HFFc6 (cell line): ENCODE results near the gene TMCO5A. TPM values are rescaled to one million over a fixed set of nuclear protein-coding genes. Genes with fewer than 3 reads are reported as not detected.

Experiments used
- DNase-seq: peaks from one replicate; pipeline ENCODE4 v3.0.0-alpha.2; 2018
- H3K27ac Mint-ChIP-seq: 2 replicates; pipeline ENCODE4 v1.8.0; 2020; ENCODE audit warnings: mild to moderate bottlenecking, mixed read lengths
- H3K27me3 Mint-ChIP-seq: 2 replicates; pipeline ENCODE4 v1.8.0; 2021; ENCODE audit warnings: mild to moderate bottlenecking, moderate library complexity, mixed read lengths; ENCODE audit not compliant: insufficient read depth
- H3K36me3 Mint-ChIP-seq: 2 replicates; pipeline ENCODE4 v1.8.0; 2021; ENCODE audit warnings: low read depth, mixed read lengths
- H3K4me1 Mint-ChIP-seq: 2 replicates; pipeline ENCODE4 v1.8.0; 2020; ENCODE audit warnings: low read depth, mixed read lengths
- H3K4me3 Mint-ChIP-seq: 2 replicates; pipeline ENCODE4 v1.8.0; 2020; ENCODE audit warnings: mild to moderate bottlenecking, moderate library complexity, mixed read lengths
- H3K9me3 Mint-ChIP-seq: 2 replicates; pipeline ENCODE4 v1.8.0; 2020; ENCODE audit warnings: mild to moderate bottlenecking, mixed read lengths
- total RNA-seq, 6 experiments: library from RNA; stranded (reverse); fragmentation: NEBNext Ultra II Directional; extraction: Animal tissue kit (Norgen Biotek cat#: 25700); gene quantifications; 2 replicates in 1 of 6; 3 replicates in 5 of 6; pipeline ENCODE4 v1.2.3, GENCODE V29; 2021
- TF ChIP-seq, protein P1 (sequence below): fragments of 200-600 bp; sonication (generic); IDR thresholded peaks from 2 replicates; pipeline ENCODE4 v1.5.0; 2021; ENCODE audit warnings: antibody characterized with exemption, mild to moderate bottlenecking

The TMCO5A gene
- total RNA-seq, 6 experiments from 2014 or later, result not detected

DNA sequence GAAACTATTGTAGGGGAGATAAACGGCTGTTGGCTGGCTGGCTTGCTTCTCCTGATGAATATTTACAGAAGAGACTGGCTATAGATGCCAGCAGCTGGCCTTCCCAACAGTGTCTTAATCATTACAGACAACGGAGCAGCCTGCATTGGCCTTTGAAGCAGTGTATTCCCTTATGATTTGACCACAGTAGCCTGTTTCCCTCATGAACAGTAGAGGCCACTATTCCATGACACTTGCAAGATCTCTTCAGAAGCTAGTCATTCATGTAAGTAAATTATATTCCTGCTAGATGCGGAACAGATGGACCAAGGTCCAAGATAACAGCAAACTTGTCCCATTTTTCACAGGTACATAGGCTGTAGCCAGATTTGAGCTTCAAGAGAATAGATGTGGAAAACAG is 47.3 kb downstream of the TMCO5A start:
- no peak overlapping the region for H3K4me3 Mint-ChIP-seq
- TF ChIP-seq, protein P1, sequence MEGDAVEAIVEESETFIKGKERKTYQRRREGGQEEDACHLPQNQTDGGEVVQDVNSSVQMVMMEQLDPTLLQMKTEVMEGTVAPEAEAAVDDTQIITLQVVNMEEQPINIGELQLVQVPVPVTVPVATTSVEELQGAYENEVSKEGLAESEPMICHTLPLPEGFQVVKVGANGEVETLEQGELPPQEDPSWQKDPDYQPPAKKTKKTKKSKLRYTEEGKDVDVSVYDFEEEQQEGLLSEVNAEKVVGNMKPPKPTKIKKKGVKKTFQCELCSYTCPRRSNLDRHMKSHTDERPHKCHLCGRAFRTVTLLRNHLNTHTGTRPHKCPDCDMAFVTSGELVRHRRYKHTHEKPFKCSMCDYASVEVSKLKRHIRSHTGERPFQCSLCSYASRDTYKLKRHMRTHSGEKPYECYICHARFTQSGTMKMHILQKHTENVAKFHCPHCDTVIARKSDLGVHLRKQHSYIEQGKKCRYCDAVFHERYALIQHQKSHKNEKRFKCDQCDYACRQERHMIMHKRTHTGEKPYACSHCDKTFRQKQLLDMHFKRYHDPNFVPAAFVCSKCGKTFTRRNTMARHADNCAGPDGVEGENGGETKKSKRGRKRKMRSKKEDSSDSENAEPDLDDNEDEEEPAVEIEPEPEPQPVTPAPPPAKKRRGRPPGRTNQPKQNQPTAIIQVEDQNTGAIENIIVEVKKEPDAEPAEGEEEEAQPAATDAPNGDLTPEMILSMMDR, result peak; percentile 56; the same call in 1 of the 2 replicates
- peak; percentile 55 for DNase-seq
- H3K4me1 Mint-ChIP-seq, result no peaks in the 10 kb centered on the region
- no peaks in the 10 kb centered on the region for H3K9me3 Mint-ChIP-seq
- H3K36me3 Mint-ChIP-seq, result no peaks in the 10 kb centered on the region
- no peak overlapping the region for H3K27ac Mint-ChIP-seq
- H3K27me3 Mint-ChIP-seq, result peaks cover 4% of the 10 kb centered on the region; the same call in 1 of the 2 replicates

DNA sequence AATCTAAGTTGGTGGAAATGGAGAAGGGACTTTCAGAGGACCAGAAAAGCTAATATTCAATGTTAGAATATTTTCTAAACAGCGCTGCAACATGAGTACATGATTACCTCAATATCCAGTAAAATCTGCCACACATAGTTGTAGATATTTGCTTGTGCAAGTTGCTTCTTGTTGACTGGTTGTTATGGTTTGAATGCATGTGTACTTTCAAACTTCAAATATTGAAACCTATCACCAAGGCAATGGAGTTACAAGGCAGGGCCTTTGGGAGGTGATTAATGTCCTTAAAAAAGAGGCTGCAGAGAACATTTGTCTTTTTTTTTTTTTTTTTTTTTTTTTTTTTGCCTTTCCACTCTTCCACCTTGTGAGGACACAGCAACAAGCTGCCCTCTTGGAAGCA is 49.9 kb downstream of the TMCO5A start:
- no peak overlapping the region for H3K4me3 Mint-ChIP-seq
- H3K36me3 Mint-ChIP-seq, result peaks cover 9% of the 10 kb centered on the region
- peaks cover 4% of the 10 kb centered on the region for H3K27me3 Mint-ChIP-seq
- DNase-seq, result no peak
- peaks cover 10% of the 10 kb centered on the region for H3K9me3 Mint-ChIP-seq
- TF ChIP-seq, protein P1, result no peak
- H3K4me1 Mint-ChIP-seq, result no peaks in the 10 kb centered on the region
- H3K27ac Mint-ChIP-seq, result no peak overlapping the region

DNA sequence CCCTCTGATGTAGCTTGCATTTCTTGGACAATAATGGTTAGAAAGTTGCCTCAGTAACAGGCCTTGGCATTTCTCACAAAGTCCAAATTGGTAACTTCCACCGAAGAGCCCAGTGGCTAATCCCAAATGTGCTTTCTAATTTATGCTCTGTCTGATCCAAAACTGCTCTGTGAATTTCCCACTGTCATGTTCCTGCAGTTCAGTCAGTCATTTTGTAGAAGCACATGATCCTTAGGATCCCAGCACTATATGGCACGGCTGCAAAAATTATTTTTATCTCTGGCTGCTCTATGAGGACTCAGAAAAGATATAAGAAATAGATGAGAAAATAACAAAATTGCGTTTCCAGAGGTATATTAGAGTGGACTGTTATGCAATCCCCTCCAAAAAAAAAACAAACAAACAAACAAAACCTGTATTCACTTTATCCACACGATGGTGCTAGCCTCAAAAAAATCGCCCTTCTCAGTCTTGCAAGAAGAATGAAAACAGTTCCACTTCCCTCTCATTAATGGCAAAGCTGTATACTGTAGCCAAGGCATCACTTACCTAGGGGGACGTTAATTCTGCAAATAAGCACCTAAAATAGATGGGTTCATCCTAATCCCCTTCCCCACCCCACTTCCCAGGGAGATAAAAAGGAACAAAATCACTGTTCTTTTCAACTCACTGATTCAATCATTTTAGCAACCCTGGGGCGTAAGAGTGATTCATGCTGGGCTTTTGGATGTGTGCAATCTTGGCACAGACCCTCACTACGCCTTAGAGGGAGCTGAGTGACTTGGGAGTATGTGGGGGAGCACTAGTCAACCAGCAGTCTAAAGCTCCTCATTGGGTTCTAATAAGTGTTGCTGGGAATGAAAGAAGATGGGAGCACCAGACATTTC is 61.3 kb downstream of the TMCO5A start:
- H3K4me1 Mint-ChIP-seq, result peaks cover 27% of the 10 kb centered on the region
- H3K27me3 Mint-ChIP-seq, result peaks cover 11% of the 10 kb centered on the region
- H3K27ac Mint-ChIP-seq, result no peak overlapping the region
- peak; percentile 66 for DNase-seq
- H3K9me3 Mint-ChIP-seq, result no peaks in the 10 kb centered on the region
- TF ChIP-seq, protein P1, result peak; percentile 85
- H3K36me3 Mint-ChIP-seq, result peaks cover 6% of the 10 kb centered on the region; the same call in 1 of the 2 replicates
- H3K4me3 Mint-ChIP-seq, result peak overlapping the region; percentile 71
